Natural killer cell (primary cell): ENCODE measurements around the gene SLC35G2. TPM values are rescaled to one million over a fixed set of nuclear protein-coding genes. Genes with fewer than 3 reads are reported as not detected.

Source experiments
- ATAC-seq, 3 donors: fragments of 150-1000 bp in 2 of 3; fragments of 200-7000 bp in 1 of 3; cut with Tn5 transposase; 1 replicate in 1 of 3; 2 replicates in 2 of 3; pipeline ENCODE4 v1.10.0; 2021; ENCODE audit warnings: mild to moderate bottlenecking in 2 of 3, moderate library complexity in 2 of 3
- DNase-seq, 2 donors: peaks; one replicate each; pipeline versions ENCODE4 v3.0.0 to v3.0.0-alpha.2; 2013 to 2021; ENCODE audit warnings: mixed read lengths in 1 of 2
- H3K27ac ChIP-seq: one replicate; pipeline ENCODE4 v1.5.1; 2013; ENCODE audit warnings: mild to moderate bottlenecking, low read length
- H3K27me3 ChIP-seq: one replicate; pipeline ENCODE4 v1.6.1; 2013; ENCODE audit warnings: low read length; ENCODE audit not compliant: control insufficient read depth, insufficient read depth
- H3K36me3 ChIP-seq: one replicate; pipeline ENCODE4 v1.6.1; 2013; ENCODE audit warnings: low read length; ENCODE audit not compliant: control insufficient read depth, insufficient read depth
- H3K4me1 ChIP-seq: one replicate; pipeline ENCODE4 v1.6.1; 2013; ENCODE audit warnings: low read length; ENCODE audit not compliant: control insufficient read depth, insufficient read depth
- H3K4me3 ChIP-seq: one replicate; pipeline ENCODE4 v1.5.1; 2013; ENCODE audit warnings: low read length
- H3K9me3 ChIP-seq: one replicate; pipeline ENCODE4 v1.6.1; 2013; ENCODE audit warnings: low read length; ENCODE audit not compliant: control insufficient read depth, insufficient read depth
- H3K27ac Mint-ChIP-seq, 2 donors: one replicate each; pipeline ENCODE4 v1.8.0; 2022; ENCODE audit warnings: mild to moderate bottlenecking in 2 of 2, mixed read lengths in 2 of 2, moderate library complexity in 1 of 2
- H3K27me3 Mint-ChIP-seq, 2 donors: one replicate each; pipeline ENCODE4 v1.8.0; 2022; ENCODE audit warnings: low read depth in 2 of 2, mixed read lengths in 2 of 2
- H3K36me3 Mint-ChIP-seq: one replicate; pipeline ENCODE4 v1.8.0; 2022; ENCODE audit warnings: mixed read lengths
- H3K4me1 Mint-ChIP-seq, 2 donors: one replicate each; pipeline ENCODE4 v1.8.0; 2022; ENCODE audit warnings: mixed read lengths in 2 of 2
- H3K4me3 Mint-ChIP-seq: one replicate; pipeline ENCODE4 v1.8.0; 2022; ENCODE audit warnings: mild to moderate bottlenecking, moderate library complexity, mixed read lengths
- H3K9me3 Mint-ChIP-seq, 2 donors: one replicate each; pipeline ENCODE4 v1.8.0; 2022; ENCODE audit warnings: mixed read lengths in 2 of 2
- CTCF ChIP-seq: fragments of 200-600 bp; IDR thresholded peaks from one replicate; pipeline ENCODE4 v1.8.0; 2022; ENCODE audit warnings: antibody characterized with exemption
- WGBS: methylation state at CpG from one replicate; pipeline ENCODE4 v1.1.7; 2013; ENCODE audit warnings: missing lambda C conversion rate; ENCODE audit not compliant: insufficient coverage; 5-methylcytosine and 5-hydroxymethylcytosine counted together
- intact Hi-C: fragments of 100-400 bp; cut with micrococcal nuclease; formaldehyde crosslinking; loops from one replicate; pipeline ENCODE4 v1.14.2; 2022
- total RNA-seq, 4 donors: library from RNA; stranded (reverse); fragments of 120-200 nt in 1 of 4; gene quantifications; one replicate each; pipeline versions ENCODE4 v1.2.3 to v1.2.4, GENCODE V29; 2013 to 2022

SLC35G2 gene
- total RNA-seq, 3 donors from 2014 or later (not counting 1 experiment from before 2014, with no cell fraction given) = 0.33 TPM; not detected in 2

GRCh38 chr3:136817448-136817847 is 1.5 kb upstream of the SLC35G2 start:
- Mint-ChIP-seq H3K4me3 (no peak overlapping the region), H3K27me3 (peaks cover 39 to 45% of the 10 kb centered on the region in 2 donors), H3K4me1 (peaks cover 23 to 24% of the 10 kb centered on the region in 2 donors), H3K27ac (no peak overlapping the region), H3K9me3 (no peaks in the 10 kb centered on the region), H3K36me3 (peaks cover under 1% of the 10 kb centered on the region)
- no peak for TF ChIP-seq CTCF
- H3K9me3 ChIP-seq = no peaks in the 10 kb centered on the region
- ATAC-seq (no peak), DNase-seq (no peak)
- H3K36me3 ChIP-seq = no peaks in the 10 kb centered on the region
- H3K27me3 ChIP-seq = peaks cover 32% of the 10 kb centered on the region
- intact Hi-C loops = no loop called here
- no peak overlapping the region for H3K4me3 ChIP-seq
- peaks cover 23% of the 10 kb centered on the region for H3K4me1 ChIP-seq
- 86% methylated on average over 1 of the region's 1 CpG for WGBS
- no peak overlapping the region for H3K27ac ChIP-seq

GRCh38 chr3:136818191-136818768 is 646 bp upstream of the SLC35G2 start:
- peak overlapping the region; percentile 54 for H3K4me3 ChIP-seq
- H3K36me3 Mint-ChIP-seq = peaks cover 9% of the 10 kb centered on the region
- H3K27me3 ChIP-seq = peaks cover 32% of the 10 kb centered on the region
- intact Hi-C loops = no loop called here
- H3K9me3 ChIP-seq = no peaks in the 10 kb centered on the region
- peaks cover 23% of the 10 kb centered on the region for H3K4me1 ChIP-seq
- H3K36me3 ChIP-seq = no peaks in the 10 kb centered on the region
- peaks cover 23 to 24% of the 10 kb centered on the region in 2 donors for H3K4me1 Mint-ChIP-seq
- DNase-seq (peak in 1 of 2 donors; percentile 48), ATAC-seq (peak; percentile 48 to 59 (median 52))
- peaks cover 44 to 53% of the 10 kb centered on the region in 2 donors for H3K27me3 Mint-ChIP-seq
- H3K4me3 Mint-ChIP-seq = peak overlapping the region; percentile 96
- no peak for TF ChIP-seq CTCF
- WGBS = 4% methylated on average over 8 of the region's 8 CpGs
- H3K27ac Mint-ChIP-seq = no peak overlapping the region
- H3K9me3 Mint-ChIP-seq = no peaks in the 10 kb centered on the region
- no peak overlapping the region for H3K27ac ChIP-seq

GRCh38 chr3:136819392-136819730 is 435 bp downstream of the SLC35G2 start:
- under 1% methylated on average over 20 of the region's 21 CpGs for WGBS
- peaks cover 46 to 62% of the 10 kb centered on the region in 2 donors for H3K27me3 Mint-ChIP-seq
- ATAC-seq (peak; percentile 27 to 40 (median 34)), DNase-seq (peak in 1 of 2 donors; percentile 20)
- Histone ChIP-seq H3K27ac (no peak overlapping the region), H3K4me3 (peak overlapping the region; percentile 54), H3K36me3 (no peaks in the 10 kb centered on the region), H3K4me1 (peaks cover 23% of the 10 kb centered on the region), H3K27me3 (peaks cover 32% of the 10 kb centered on the region), H3K9me3 (no peaks in the 10 kb centered on the region)
- TF ChIP-seq CTCF = no peak
- peaks cover 1% of the 10 kb centered on the region in 2 donors for H3K9me3 Mint-ChIP-seq
- H3K27ac Mint-ChIP-seq = no peak overlapping the region
- H3K4me1 Mint-ChIP-seq = peaks cover 23 to 24% of the 10 kb centered on the region in 2 donors
- H3K36me3 Mint-ChIP-seq = peaks cover 9% of the 10 kb centered on the region
- intact Hi-C loops = no loop called here
- peak overlapping the region; percentile 96 for H3K4me3 Mint-ChIP-seq
